DOHH2 (cell line): ENCODE measurements around the gene LARP6.

ENCODE experiments used
- H3F3A ChIP-seq: fragments of 200-600 bp; sonication (generic), shearing (Covaris generic); 2 replicates; pipeline ENCODE4 v1.6.0; 2016; ENCODE audit warnings: antibody characterized with exemption, mild to moderate bottlenecking; ENCODE audit not compliant: control insufficient read depth, insufficient read depth
- H3K27ac ChIP-seq: fragments of 200-600 bp; sonication (generic); 2 replicates; pipeline ENCODE4 v1.5.1; 2014; ENCODE audit warnings: low read depth, mild to moderate bottlenecking, low read length, moderate library complexity
- H3K27me3 ChIP-seq: fragments of 200-600 bp; sonication (generic); 2 replicates; pipeline ENCODE4 v1.6.1; 2014; ENCODE audit warnings: mild to moderate bottlenecking, low read length, mixed read lengths; ENCODE audit not compliant: control insufficient read depth
- H3K36me3 ChIP-seq: fragments of 200-600 bp; sonication (generic); 2 replicates; pipeline ENCODE4 v1.6.1; 2014; ENCODE audit warnings: mild to moderate bottlenecking, low read length, moderate library complexity, mixed read lengths; ENCODE audit not compliant: control insufficient read depth
- H3K4me1 ChIP-seq: fragments of 200-600 bp; sonication (generic); 2 replicates; pipeline ENCODE4 v1.6.1; 2014; ENCODE audit warnings: mild to moderate bottlenecking, low read length, mixed read lengths; ENCODE audit not compliant: control insufficient read depth
- H3K4me2 ChIP-seq: fragments of 200-600 bp; sonication (generic); 2 replicates; pipeline ENCODE4 v1.6.0; 2014; ENCODE audit warnings: mild to moderate bottlenecking, low read length, moderate library complexity
- H3K4me3 ChIP-seq: fragments of 200-600 bp; sonication (generic); 2 replicates; pipeline ENCODE4 v1.5.1; 2014; ENCODE audit warnings: mild to moderate bottlenecking, low read length, mixed read lengths
- H3K79me2 ChIP-seq: fragments of 200-600 bp; sonication (generic); 2 replicates; pipeline ENCODE4 v1.6.1; 2014; ENCODE audit warnings: mild to moderate bottlenecking, low read length, mixed read lengths; ENCODE audit not compliant: control insufficient read depth
- H3K9me2 ChIP-seq: fragments of 200-600 bp; sonication (generic); replicated peaks from 2 replicates; pipeline ENCODE4 v1.6.1; 2014; ENCODE audit warnings: mild to moderate bottlenecking, low read length, mixed read lengths; ENCODE audit not compliant: control insufficient read depth
- H3K9me3 ChIP-seq: fragments of 200-600 bp; sonication (generic); 2 replicates; pipeline ENCODE4 v1.6.1; 2014; ENCODE audit warnings: antibody characterized with exemption, low read length, mixed read lengths; ENCODE audit not compliant: control insufficient read depth, insufficient read depth
- H4K20me1 ChIP-seq: fragments of 200-600 bp; sonication (generic); 2 replicates; pipeline ENCODE4 v1.6.0; 2014; ENCODE audit warnings: low read depth, mild to moderate bottlenecking, antibody characterized with exemption, low read length, moderate library complexity; ENCODE audit not compliant: control insufficient read depth, insufficient read depth
- CTCF ChIP-seq: fragments of 200-600 bp; sonication (generic); IDR thresholded peaks from one replicate; pipeline ENCODE4 v1.5.1; 2014; ENCODE audit warnings: antibody characterized with exemption, mild to moderate bottlenecking, low read depth, low read length; ENCODE audit not compliant: poor library complexity, severe bottlenecking
- EZH2phosphoT487 ChIP-seq: fragments of 200-600 bp; sonication (generic); IDR thresholded peaks from 2 replicates; pipeline ENCODE4 v1.6.1; 2017; ENCODE audit warnings: borderline replicate concordance, mild to moderate bottlenecking, antibody characterized with exemption, low read length, moderate library complexity, mixed read lengths

LARP6 gene

DNA sequence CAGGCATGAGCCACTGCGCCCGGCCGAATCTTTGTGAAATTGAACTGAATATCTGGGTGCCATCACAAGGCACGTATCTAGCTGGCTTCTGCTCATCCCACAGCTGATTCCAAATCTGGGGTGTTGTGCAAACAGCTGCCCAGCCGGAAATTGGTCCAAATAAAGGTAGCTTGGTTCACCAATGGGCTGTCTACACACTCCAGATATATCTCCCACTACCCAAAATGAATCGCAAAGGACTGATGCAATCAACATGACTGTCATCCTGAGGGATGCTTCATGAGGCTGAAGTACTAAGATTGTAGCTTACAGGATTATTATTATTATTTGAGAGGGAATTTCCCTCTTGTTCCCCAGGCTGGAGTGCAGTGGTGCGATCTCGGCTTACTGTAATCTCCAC, 28.1 kb downstream of the LARP6 start:
- Histone ChIP-seq H3F3A (no peaks in the 10 kb centered on the region), H3K27me3 (peaks cover 3% of the 10 kb centered on the region; the same call in 1 of the 2 replicates), H4K20me1 (no peaks in the 10 kb centered on the region), H3K4me3 (no peak overlapping the region), H3K9me2 (no peaks in the 10 kb centered on the region), H3K4me1 (no peaks in the 10 kb centered on the region), H3K9me3 (no peaks in the 10 kb centered on the region), H3K27ac (no peak overlapping the region), H3K36me3 (no peaks in the 10 kb centered on the region), H3K4me2 (no peak overlapping the region), H3K79me2 (no peaks in the 10 kb centered on the region)
- TF ChIP-seq EZH2phosphoT487 (no peak), CTCF (no peak)

- H3K9me2 ChIP-seq: no peaks in the 10 kb centered on the region
- H3K9me3 ChIP-seq: peaks cover 3% of the 10 kb centered on the region; the same call in 1 of the 2 replicates
- TF ChIP-seq EZH2phosphoT487 (no peak), CTCF (no peak)
- H3K36me3 ChIP-seq: no peaks in the 10 kb centered on the region
- H4K20me1 ChIP-seq: no peaks in the 10 kb centered on the region
- H3K4me3 ChIP-seq: no peak overlapping the region
- H3F3A ChIP-seq: no peaks in the 10 kb centered on the region
- H3K79me2 ChIP-seq: no peaks in the 10 kb centered on the region
- no peaks in the 10 kb centered on the region for H3K27me3 ChIP-seq
- no peak overlapping the region for H3K4me2 ChIP-seq
- no peak overlapping the region for H3K27ac ChIP-seq
- H3K4me1 ChIP-seq: no peaks in the 10 kb centered on the region
These were observed 30.8 kb downstream of the LARP6 start for GRCh38 chr15:70823196-70823595.

DNA sequence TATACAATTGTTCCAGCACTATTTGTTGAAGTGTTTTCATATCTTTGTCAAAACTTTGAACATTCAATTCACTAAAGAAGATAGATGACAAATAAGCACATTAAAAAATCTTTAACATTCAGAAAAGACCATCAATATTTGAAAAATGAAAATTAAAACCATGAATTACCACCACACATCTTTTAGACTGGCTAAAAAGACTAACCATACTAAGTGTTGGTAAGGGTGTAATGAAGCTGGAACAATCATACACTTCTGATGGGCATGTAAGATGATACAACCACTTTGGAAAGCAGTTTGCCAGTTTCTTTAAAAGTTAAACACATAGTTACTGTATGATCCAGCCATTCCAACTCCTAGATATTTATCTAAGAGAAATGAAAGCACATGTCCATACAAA, 33.7 kb downstream of the LARP6 start:
- H3F3A ChIP-seq: no peaks in the 10 kb centered on the region
- no peaks in the 10 kb centered on the region for H3K4me1 ChIP-seq
- no peaks in the 10 kb centered on the region for H3K27me3 ChIP-seq
- no peak overlapping the region for H3K4me2 ChIP-seq
- TF ChIP-seq CTCF (no peak), EZH2phosphoT487 (no peak)
- H3K9me2 ChIP-seq: no peaks in the 10 kb centered on the region
- peaks cover 3% of the 10 kb centered on the region; the same call in 1 of the 2 replicates for H3K9me3 ChIP-seq
- H3K79me2 ChIP-seq: no peaks in the 10 kb centered on the region
- no peak overlapping the region for H3K27ac ChIP-seq
- H3K4me3 ChIP-seq: no peak overlapping the region
- no peaks in the 10 kb centered on the region for H4K20me1 ChIP-seq
- H3K36me3 ChIP-seq: no peaks in the 10 kb centered on the region

DNA sequence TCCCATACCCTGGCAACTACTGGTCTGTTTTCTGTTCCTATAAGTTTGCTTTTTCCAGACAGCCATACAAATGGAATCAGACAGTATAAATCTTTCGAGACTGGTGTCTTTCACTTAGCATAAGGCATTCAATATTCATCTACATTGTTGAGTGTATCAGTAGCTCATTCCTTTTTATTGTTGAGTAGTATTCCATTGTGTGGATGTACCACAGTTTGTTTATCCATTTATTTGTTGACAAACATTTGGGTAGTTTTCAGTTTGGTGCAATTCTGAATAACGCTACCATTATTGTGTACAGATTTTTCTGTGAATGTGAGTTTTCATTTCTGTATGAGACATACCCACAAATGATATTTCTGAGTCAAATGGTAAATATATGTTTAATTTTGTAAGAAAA, 35.4 kb downstream of the LARP6 start:
- Histone ChIP-seq H3K36me3 (no peaks in the 10 kb centered on the region), H4K20me1 (no peaks in the 10 kb centered on the region), H3K9me3 (peaks cover 3% of the 10 kb centered on the region; the same call in 1 of the 2 replicates), H3K4me2 (no peak overlapping the region), H3K9me2 (no peaks in the 10 kb centered on the region), H3K4me1 (no peaks in the 10 kb centered on the region), H3F3A (no peaks in the 10 kb centered on the region), H3K79me2 (no peaks in the 10 kb centered on the region), H3K4me3 (no peak overlapping the region), H3K27ac (no peak overlapping the region), H3K27me3 (no peaks in the 10 kb centered on the region)
- no peak for TF ChIP-seq CTCF
- TF ChIP-seq EZH2phosphoT487: no peak
